ENCODE data around the gene CTNNA3.
"Not testable (repeated sequence)": the region's sequence is repeated elsewhere in the genome, so short reads cannot be mapped to it uniquely, and the experiment has no call there.

Gene CTNNA3

DNA sequence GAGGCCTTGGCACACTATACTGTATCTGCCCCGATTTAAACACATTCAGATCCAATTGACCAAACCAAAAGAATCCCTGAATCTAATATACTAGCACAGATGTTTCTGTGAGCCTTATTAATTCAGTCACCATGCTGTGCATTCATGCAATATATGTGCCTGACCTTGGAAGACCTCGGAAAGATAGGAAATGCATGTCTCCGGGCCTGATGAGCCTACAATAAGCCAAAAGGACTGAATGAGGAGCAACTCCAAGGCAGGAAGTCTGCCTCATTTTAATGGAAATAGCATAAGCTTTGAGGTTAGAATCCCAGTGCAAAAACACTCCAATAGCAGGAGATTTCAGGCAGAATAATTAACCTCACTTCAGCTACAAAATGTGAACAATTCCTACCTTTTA is 453.5 kb downstream of the CTNNA3 start:
- TF ChIP-seq EZH2phosphoT487 (conservative IDR thresholded peaks at IDR 0.05; ENCODE audit: low read length), result no peak
- TF ChIP-seq, protein P1, sequence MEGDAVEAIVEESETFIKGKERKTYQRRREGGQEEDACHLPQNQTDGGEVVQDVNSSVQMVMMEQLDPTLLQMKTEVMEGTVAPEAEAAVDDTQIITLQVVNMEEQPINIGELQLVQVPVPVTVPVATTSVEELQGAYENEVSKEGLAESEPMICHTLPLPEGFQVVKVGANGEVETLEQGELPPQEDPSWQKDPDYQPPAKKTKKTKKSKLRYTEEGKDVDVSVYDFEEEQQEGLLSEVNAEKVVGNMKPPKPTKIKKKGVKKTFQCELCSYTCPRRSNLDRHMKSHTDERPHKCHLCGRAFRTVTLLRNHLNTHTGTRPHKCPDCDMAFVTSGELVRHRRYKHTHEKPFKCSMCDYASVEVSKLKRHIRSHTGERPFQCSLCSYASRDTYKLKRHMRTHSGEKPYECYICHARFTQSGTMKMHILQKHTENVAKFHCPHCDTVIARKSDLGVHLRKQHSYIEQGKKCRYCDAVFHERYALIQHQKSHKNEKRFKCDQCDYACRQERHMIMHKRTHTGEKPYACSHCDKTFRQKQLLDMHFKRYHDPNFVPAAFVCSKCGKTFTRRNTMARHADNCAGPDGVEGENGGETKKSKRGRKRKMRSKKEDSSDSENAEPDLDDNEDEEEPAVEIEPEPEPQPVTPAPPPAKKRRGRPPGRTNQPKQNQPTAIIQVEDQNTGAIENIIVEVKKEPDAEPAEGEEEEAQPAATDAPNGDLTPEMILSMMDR (IDR thresholded peaks at IDR 0.05; ENCODE audit: insufficient read depth, low read length, poor library complexity, severe bottlenecking), result no peak
- Histone ChIP-seq H3K79me2 (ENCODE audit: insufficient read depth, low read length) (no peaks in the 10 kb centered on the region), H3K27ac (ENCODE audit: low read depth, low read length) (no peak overlapping the region), H3K4me3 (ENCODE audit: insufficient read depth, low read length, poor library complexity, severe bottlenecking) (no peak overlapping the region), H3K4me2 (ENCODE audit: low read depth, low read length, poor library complexity, severe bottlenecking) (no peak overlapping the region), H2AFZ (ENCODE audit: low read depth, low read length, severe bottlenecking) (no peak overlapping the region), H4K20me1 (ENCODE audit: low read depth, low read length) (no peaks in the 10 kb centered on the region), H3K27me3 (ENCODE audit: low read length) (no peaks in the 10 kb centered on the region), H3K36me3 (ENCODE audit: low read length) (no peaks in the 10 kb centered on the region), H3K9me2 (replicated peaks; ENCODE audit: insufficient read depth, low read length) (no peaks in the 10 kb centered on the region), H3F3A (ENCODE audit: insufficient read depth) (no peaks in the 10 kb centered on the region), H3K9ac (ENCODE audit: low read length) (no peak overlapping the region), H3K9me3 (ENCODE audit: insufficient read depth, low read length) (no peaks in the 10 kb centered on the region)

- Histone ChIP-seq H3K27ac (ENCODE audit: low read depth, low read length) (no peak overlapping the region), H3K4me2 (ENCODE audit: low read depth, low read length, poor library complexity, severe bottlenecking) (no peak overlapping the region), H3F3A (ENCODE audit: insufficient read depth) (no peaks in the 10 kb centered on the region), H4K20me1 (ENCODE audit: low read depth, low read length) (no peaks in the 10 kb centered on the region), H3K4me3 (ENCODE audit: insufficient read depth, low read length, poor library complexity, severe bottlenecking) (no peak overlapping the region), H3K9me2 (replicated peaks; ENCODE audit: insufficient read depth, low read length) (no peaks in the 10 kb centered on the region), H2AFZ (ENCODE audit: low read depth, low read length, severe bottlenecking) (no peak overlapping the region), H3K9me3 (ENCODE audit: insufficient read depth, low read length) (no peaks in the 10 kb centered on the region), H3K27me3 (ENCODE audit: low read length) (no peaks in the 10 kb centered on the region), H3K79me2 (ENCODE audit: insufficient read depth, low read length) (no peaks in the 10 kb centered on the region), H3K36me3 (ENCODE audit: low read length) (no peaks in the 10 kb centered on the region), H3K9ac (ENCODE audit: low read length) (no peak overlapping the region)
- TF ChIP-seq EZH2phosphoT487 (conservative IDR thresholded peaks at IDR 0.05; ENCODE audit: low read length), result no peak
- TF ChIP-seq, protein P1 (IDR thresholded peaks at IDR 0.05; ENCODE audit: insufficient read depth, low read length, poor library complexity, severe bottlenecking), result no peak
Observed at GRCh38 chr10:67241451-67241850, 454.5 kb downstream of the CTNNA3 start.

GRCh38 chr10:67239864-67240497 is 456.0 kb downstream of the CTNNA3 start:
- Histone ChIP-seq H3F3A (ENCODE audit: insufficient read depth) (no peaks in the 10 kb centered on the region), H3K27me3 (ENCODE audit: low read length) (no peaks in the 10 kb centered on the region), H4K20me1 (ENCODE audit: low read depth, low read length) (no peaks in the 10 kb centered on the region), H3K9me3 (ENCODE audit: insufficient read depth, low read length) (no peaks in the 10 kb centered on the region), H2AFZ (ENCODE audit: low read depth, low read length, severe bottlenecking) (no peak overlapping the region), H3K4me3 (ENCODE audit: insufficient read depth, low read length, poor library complexity, severe bottlenecking) (no peak overlapping the region), H3K9me2 (replicated peaks; ENCODE audit: insufficient read depth, low read length) (no peaks in the 10 kb centered on the region), H3K27ac (ENCODE audit: low read depth, low read length) (no peak overlapping the region), H3K36me3 (ENCODE audit: low read length) (no peaks in the 10 kb centered on the region), H3K9ac (ENCODE audit: low read length) (no peak overlapping the region), H3K4me2 (ENCODE audit: low read depth, low read length, poor library complexity, severe bottlenecking) (no peak overlapping the region), H3K79me2 (ENCODE audit: insufficient read depth, low read length) (no peaks in the 10 kb centered on the region)
- TF ChIP-seq, protein P1 (IDR thresholded peaks at IDR 0.05; ENCODE audit: insufficient read depth, low read length, poor library complexity, severe bottlenecking), result no peak
- no peak for TF ChIP-seq EZH2phosphoT487 (conservative IDR thresholded peaks at IDR 0.05; ENCODE audit: low read length)

DNA sequence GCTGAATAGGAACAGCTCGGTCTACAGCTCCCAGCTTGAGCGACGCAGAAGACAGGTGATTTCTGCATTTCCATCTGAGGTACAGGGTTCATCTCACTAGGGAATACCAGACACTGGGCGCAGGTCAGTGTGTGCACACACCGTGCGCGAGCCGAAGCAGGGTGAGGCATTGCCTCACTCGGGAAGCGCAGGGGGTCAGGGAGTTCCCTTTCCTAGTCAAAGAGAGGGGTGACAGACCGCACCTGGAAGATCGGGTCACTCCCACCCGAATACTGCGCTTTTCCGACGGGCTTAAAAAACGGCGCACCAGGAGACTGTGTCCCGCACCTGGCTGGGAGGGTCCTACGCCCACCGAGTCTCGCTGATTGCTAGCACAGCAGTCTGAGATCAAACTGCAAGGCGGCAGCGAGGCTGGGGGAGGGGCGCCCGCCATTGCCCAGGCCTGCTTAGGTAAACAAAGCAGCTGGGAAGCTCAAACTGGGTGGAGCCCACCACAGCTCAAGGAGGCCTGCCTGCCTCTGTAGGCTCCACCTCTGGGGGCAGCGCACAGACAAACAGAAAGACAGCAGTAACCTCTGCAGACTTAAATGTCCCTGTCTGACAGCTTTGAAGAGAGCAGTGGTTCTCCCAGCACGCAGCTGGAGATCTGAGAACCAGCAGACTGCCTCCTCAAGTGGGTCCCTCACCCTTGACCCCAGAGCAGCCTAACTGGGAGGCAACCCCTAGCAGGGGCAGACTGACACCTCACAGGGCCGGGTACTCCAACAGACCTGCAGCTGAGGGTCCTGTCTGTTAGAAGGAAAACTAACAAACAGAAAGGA is 465.1 kb downstream of the CTNNA3 start:
- not testable (repeated sequence) for H3K27me3 ChIP-seq (ENCODE audit: low read length); H3K36me3 ChIP-seq (ENCODE audit: low read length); H3K4me2 ChIP-seq (ENCODE audit: low read depth, low read length, poor library complexity, severe bottlenecking); H3K4me3 ChIP-seq (ENCODE audit: insufficient read depth, low read length, poor library complexity, severe bottlenecking); H3F3A ChIP-seq (ENCODE audit: insufficient read depth); H3K9me2 ChIP-seq (replicated peaks; ENCODE audit: insufficient read depth, low read length); H2AFZ ChIP-seq (ENCODE audit: low read depth, low read length, severe bottlenecking); H3K9me3 ChIP-seq (ENCODE audit: insufficient read depth, low read length); H4K20me1 ChIP-seq (ENCODE audit: low read depth, low read length); H3K79me2 ChIP-seq (ENCODE audit: insufficient read depth, low read length); H3K27ac ChIP-seq (ENCODE audit: low read depth, low read length); H3K9ac ChIP-seq (ENCODE audit: low read length)
